ENCODE measurements around the gene GMDS.

DNA sequence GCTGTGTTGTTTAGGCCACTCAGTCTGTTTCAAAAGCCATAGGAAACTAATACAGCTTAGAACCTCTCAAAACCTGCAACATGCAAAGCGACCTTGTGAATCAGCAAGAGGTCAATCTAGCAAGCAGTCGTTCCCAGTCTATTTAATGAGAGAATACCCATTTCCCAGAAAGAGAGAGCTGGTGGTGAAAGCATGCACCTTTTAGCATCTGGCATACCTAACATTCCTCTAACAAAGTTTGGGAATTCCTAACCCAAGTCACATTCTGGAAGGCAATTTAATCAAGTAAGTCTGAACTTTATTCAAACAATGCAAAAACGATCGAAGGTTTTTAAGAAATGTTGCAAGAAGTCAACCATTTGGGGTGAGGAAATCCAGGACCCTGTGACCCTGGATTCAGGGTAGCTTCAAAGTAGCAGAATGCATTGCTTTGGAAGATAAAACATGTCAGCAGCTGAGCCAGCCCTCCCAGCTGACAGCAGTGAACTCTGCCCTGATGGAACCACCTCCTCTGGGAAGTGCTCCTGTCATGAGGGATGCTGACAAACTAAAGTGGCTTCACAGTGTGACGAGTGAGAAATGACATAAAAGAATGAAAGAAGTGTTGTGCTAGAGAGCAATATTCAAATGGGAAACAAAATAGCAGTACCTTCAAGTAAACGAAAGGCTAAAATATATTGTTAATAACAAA is 104.8 kb downstream of the GMDS start:
- TF ChIP-seq, protein P1, sequence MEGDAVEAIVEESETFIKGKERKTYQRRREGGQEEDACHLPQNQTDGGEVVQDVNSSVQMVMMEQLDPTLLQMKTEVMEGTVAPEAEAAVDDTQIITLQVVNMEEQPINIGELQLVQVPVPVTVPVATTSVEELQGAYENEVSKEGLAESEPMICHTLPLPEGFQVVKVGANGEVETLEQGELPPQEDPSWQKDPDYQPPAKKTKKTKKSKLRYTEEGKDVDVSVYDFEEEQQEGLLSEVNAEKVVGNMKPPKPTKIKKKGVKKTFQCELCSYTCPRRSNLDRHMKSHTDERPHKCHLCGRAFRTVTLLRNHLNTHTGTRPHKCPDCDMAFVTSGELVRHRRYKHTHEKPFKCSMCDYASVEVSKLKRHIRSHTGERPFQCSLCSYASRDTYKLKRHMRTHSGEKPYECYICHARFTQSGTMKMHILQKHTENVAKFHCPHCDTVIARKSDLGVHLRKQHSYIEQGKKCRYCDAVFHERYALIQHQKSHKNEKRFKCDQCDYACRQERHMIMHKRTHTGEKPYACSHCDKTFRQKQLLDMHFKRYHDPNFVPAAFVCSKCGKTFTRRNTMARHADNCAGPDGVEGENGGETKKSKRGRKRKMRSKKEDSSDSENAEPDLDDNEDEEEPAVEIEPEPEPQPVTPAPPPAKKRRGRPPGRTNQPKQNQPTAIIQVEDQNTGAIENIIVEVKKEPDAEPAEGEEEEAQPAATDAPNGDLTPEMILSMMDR (IDR thresholded peaks at IDR 0.05): no peak
- no peak for TF ChIP-seq POLR2A (IDR thresholded peaks at IDR 0.05)
